A549 (cell line): ENCODE measurements around the gene ACER3. TPM values are rescaled to one million over a fixed set of nuclear protein-coding genes. Genes with fewer than 3 reads are reported as not detected.

Experiments used
- ATAC-seq, 2 experiments: fragments of 200-7000 bp in 1 of 2; fragments of >200 bp in 1 of 2; cut with Nextera tagmentation in 1 of 2; cut with Tn5 transposase in 1 of 2; 3 replicates each; pipeline versions ENCODE4 v1.8.0 to v1.9.1; 2018 to 2020; ENCODE audit warnings: mild to moderate bottlenecking in 1 of 2, moderate library complexity in 1 of 2
- CTCF ChIA-PET: fragments of 300-600 bp; sonication (Branson Sonifier 250); formaldehyde crosslinking; extraction: SDS; loops from one replicate; lab custom pipeline; 2021; ENCODE audit warnings: antibody characterized with exemption, inconsistent platforms; lab: Yijun Ruan, JAX
- POLR2A ChIA-PET: fragments of 350-600 bp; formaldehyde crosslinking; extraction: SDS; loops from one replicate; lab custom pipeline; 2021; ENCODE audit warnings: antibody characterized with exemption, inconsistent platforms; lab: Yijun Ruan, JAX
- DNase-seq, 2 experiments: peaks; one replicate each; pipeline versions ENCODE4 v3.0.0 to v3.0.0-alpha.2; 2011 to 2016; ENCODE audit warnings: low read depth in 1 of 2, low spot score in 1 of 2
- FAIRE-seq: peaks from 2 replicates; lab custom pipeline; 2011; peaks lifted over from hg19 to GRCh38; lab: Jason Lieb, UNC
- H3K27ac ChIP-seq, 2 experiments: fragments of >200 bp; sonication (Bioruptor Twin); formaldehyde crosslinking; 3 replicates each; pipeline ENCODE4 v1.5.1; 2016 to 2017
- H3K4me1 ChIP-seq: fragments of >200 bp; sonication (Bioruptor Twin); formaldehyde crosslinking; 3 replicates; pipeline ENCODE4 v1.6.1; 2016
- H3K4me2 ChIP-seq: fragments of >200 bp; sonication (Bioruptor Twin); formaldehyde crosslinking; 3 replicates; pipeline ENCODE4 v1.6.1; 2016
- H3K4me3 ChIP-seq: fragments of >200 bp; sonication (Bioruptor Twin); formaldehyde crosslinking; 3 replicates; pipeline ENCODE4 v1.5.1; 2016
- H3K9me3 ChIP-seq: fragments of >200 bp; sonication (Bioruptor Twin); formaldehyde crosslinking; 3 replicates; pipeline ENCODE4 v1.6.1; 2016
- CBX2 ChIP-seq: fragments of 200-600 bp; sonication (generic); IDR thresholded peaks from 2 replicates; pipeline ENCODE4 v1.6.1; 2016; ENCODE audit warnings: low read depth, mild to moderate bottlenecking, borderline replicate concordance
- CBX8 ChIP-seq: fragments of 200-600 bp; sonication (generic); IDR thresholded peaks from 2 replicates; pipeline ENCODE4 v1.6.1; 2016
- CHD2 ChIP-seq: fragments of 150-350 bp; IDR thresholded peaks from 2 replicates; pipeline ENCODE4 v1.6.1; 2014; ENCODE audit warnings: low read length; ENCODE audit not compliant: partially characterized antibody
- ESRRA ChIP-seq: fragments of 150-350 bp; IDR thresholded peaks from 2 replicates; pipeline ENCODE4 v1.6.1; 2014; ENCODE audit warnings: mild to moderate bottlenecking, low read length, borderline replicate concordance
- HDAC2 ChIP-seq: fragments of 200-600 bp; sonication (generic); IDR thresholded peaks from 2 replicates; pipeline ENCODE4 v1.6.1; 2016
- HOXA7 ChIP-seq: fragments of 250-450 bp; sonication (Bioruptor Pico); IDR thresholded peaks from 2 replicates; pipeline ENCODE4 v1.5.0; 2020; ENCODE audit warnings: mild to moderate bottlenecking, moderate library complexity
- MAFK ChIP-seq: fragments of 450-650 bp; IDR thresholded peaks from 2 replicates; pipeline ENCODE4 v1.6.1; 2014; ENCODE audit not compliant: partially characterized antibody
- NR3C1 ChIP-seq: fragments of >200 bp; sonication (Bioruptor Twin); formaldehyde crosslinking; IDR thresholded peaks from 3 replicates; pipeline ENCODE4 v1.6.1; 2017
- PHF8 ChIP-seq: fragments of 200-600 bp; sonication (generic); IDR thresholded peaks from 2 replicates; pipeline ENCODE4 v1.6.1; 2016; ENCODE audit warnings: low read depth, mild to moderate bottlenecking, antibody characterized with exemption, moderate library complexity, borderline replicate concordance
- RARB ChIP-seq: fragments of 250-450 bp; sonication (Bioruptor Pico); IDR thresholded peaks from 2 replicates; pipeline ENCODE4 v1.8.0; 2021; ENCODE audit warnings: mild to moderate bottlenecking, moderate library complexity
- RFX5 ChIP-seq: fragments of 450-650 bp; IDR thresholded peaks from 2 replicates; pipeline ENCODE4 v1.7.1; 2014; ENCODE audit warnings: antibody characterized with exemption, mild to moderate bottlenecking, moderate library complexity
- RNF2 ChIP-seq: fragments of 200-600 bp; sonication (generic); IDR thresholded peaks from 2 replicates; pipeline ENCODE4 v1.6.1; 2016; ENCODE audit warnings: low read depth, mild to moderate bottlenecking, antibody characterized with exemption, moderate library complexity, borderline replicate concordance
- TP53 ChIP-seq: fragments of 250-450 bp; sonication (Bioruptor Pico); IDR thresholded peaks from 2 replicates; pipeline ENCODE4 v1.5.0; 2021; ENCODE audit warnings: mild to moderate bottlenecking, moderate library complexity
- ZC3H11A ChIP-seq: fragments of 450-650 bp; IDR thresholded peaks from 2 replicates; pipeline ENCODE4 v1.6.1; 2014; ENCODE audit warnings: antibody characterized with exemption, mild to moderate bottlenecking
- ZNF302 ChIP-seq: fragments of 250-450 bp; sonication (Bioruptor Pico); IDR thresholded peaks from 2 replicates; pipeline ENCODE4 v1.9.0; 2021; ENCODE audit warnings: inconsistent platforms, mild to moderate bottlenecking, moderate library complexity
- WGBS: methylation state at CpG from one replicate; pipeline ENCODE4 v1.1.6; 2017; ENCODE audit errors: missing lambda C conversion rate; 5-methylcytosine and 5-hydroxymethylcytosine counted together
- polyA plus RNA-seq, 4 experiments: library from polyadenylated mRNA; depleted of rRNA in 3 of 4; stranded (reverse); fragments of >200 nt; fragmentation: RNase III in 1 of 4; extraction: RNeasy Plus Mini Kit Qiagen cat#74134 plus additional on column Dnase treatment in 1 of 4; gene quantifications; 2 replicates in 3 of 4; 3 replicates in 1 of 4; pipeline ENCODE4 v1.2.3, GENCODE V29; 2011 to 2017
- TF ChIP-seq, protein P1 (sequence below): fragments of 200-600 bp; sonication (generic); IDR thresholded peaks from 2 replicates; pipeline ENCODE4 v1.6.1; 2016; ENCODE audit warnings: antibody characterized with exemption, mild to moderate bottlenecking, moderate library complexity
- TF ChIP-seq, protein P2 (sequence below): fragments of 250-450 bp; sonication (Bioruptor Pico); IDR thresholded peaks from 2 replicates; pipeline ENCODE4 v1.5.0; 2020; ENCODE audit warnings: low read depth, mild to moderate bottlenecking, moderate library complexity
- TF ChIP-seq, protein P3 (sequence below): fragments of >200 bp; sonication (Bioruptor Twin); formaldehyde crosslinking; IDR thresholded peaks from 3 replicates; pipeline ENCODE4 v1.5.1; 2016
- TF ChIP-seq, protein P4 (sequence below): fragments of 250-450 bp; sonication (Bioruptor Pico); IDR thresholded peaks from 2 replicates; pipeline ENCODE4 v1.5.0; 2021; ENCODE audit warnings: mild to moderate bottlenecking, moderate library complexity, borderline replicate concordance
- TF ChIP-seq, protein P5 (sequence below): fragments of 450-650 bp; IDR thresholded peaks from 2 replicates; pipeline ENCODE4 v1.6.1; 2014; ENCODE audit warnings: antibody characterized with exemption

Gene ACER3
- polyA plus RNA-seq, 2 of the 4 experiments (the other 2 are of a cell fraction) = 16.0 to 46.6 TPM

DNA sequence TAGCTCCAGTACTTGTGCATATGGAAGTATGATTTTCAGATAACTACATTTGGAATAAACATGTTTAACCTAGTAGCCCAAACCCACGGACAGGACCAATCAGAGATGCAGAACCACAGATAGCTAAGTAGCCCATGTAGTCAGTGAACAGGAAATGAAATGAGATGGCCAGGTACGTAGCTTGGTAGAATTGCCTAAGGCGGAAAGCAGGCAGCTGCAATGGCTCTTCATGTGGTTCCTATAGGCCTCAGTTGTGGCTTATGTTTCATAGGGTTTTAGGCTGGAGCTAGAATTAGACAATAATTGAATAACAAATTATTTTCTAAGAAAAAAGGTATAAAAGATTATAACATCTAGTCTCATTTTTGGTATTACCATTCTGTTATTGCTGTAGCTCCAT lies 87.1 kb downstream of the ACER3 start:
- Histone ChIP-seq H3K4me3 (no peak overlapping the region), H3K4me2 (no peak overlapping the region), H3K27ac (no peak overlapping the region), H3K9me3 (peaks cover 14% of the 10 kb centered on the region), H3K4me1 (no peaks in the 10 kb centered on the region)
- ATAC-seq (no peak), FAIRE-seq (no peak), DNase-seq (no peak)
- TF ChIP-seq TP53 (CRISPR knock-in tag) = no peak
- no peak for TF ChIP-seq CBX8
- TF ChIP-seq RNF2 = no peak
- no peak for TF ChIP-seq MAFK
- TF ChIP-seq, protein P1, sequence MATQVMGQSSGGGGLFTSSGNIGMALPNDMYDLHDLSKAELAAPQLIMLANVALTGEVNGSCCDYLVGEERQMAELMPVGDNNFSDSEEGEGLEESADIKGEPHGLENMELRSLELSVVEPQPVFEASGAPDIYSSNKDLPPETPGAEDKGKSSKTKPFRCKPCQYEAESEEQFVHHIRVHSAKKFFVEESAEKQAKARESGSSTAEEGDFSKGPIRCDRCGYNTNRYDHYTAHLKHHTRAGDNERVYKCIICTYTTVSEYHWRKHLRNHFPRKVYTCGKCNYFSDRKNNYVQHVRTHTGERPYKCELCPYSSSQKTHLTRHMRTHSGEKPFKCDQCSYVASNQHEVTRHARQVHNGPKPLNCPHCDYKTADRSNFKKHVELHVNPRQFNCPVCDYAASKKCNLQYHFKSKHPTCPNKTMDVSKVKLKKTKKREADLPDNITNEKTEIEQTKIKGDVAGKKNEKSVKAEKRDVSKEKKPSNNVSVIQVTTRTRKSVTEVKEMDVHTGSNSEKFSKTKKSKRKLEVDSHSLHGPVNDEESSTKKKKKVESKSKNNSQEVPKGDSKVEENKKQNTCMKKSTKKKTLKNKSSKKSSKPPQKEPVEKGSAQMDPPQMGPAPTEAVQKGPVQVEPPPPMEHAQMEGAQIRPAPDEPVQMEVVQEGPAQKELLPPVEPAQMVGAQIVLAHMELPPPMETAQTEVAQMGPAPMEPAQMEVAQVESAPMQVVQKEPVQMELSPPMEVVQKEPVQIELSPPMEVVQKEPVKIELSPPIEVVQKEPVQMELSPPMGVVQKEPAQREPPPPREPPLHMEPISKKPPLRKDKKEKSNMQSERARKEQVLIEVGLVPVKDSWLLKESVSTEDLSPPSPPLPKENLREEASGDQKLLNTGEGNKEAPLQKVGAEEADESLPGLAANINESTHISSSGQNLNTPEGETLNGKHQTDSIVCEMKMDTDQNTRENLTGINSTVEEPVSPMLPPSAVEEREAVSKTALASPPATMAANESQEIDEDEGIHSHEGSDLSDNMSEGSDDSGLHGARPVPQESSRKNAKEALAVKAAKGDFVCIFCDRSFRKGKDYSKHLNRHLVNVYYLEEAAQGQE = no peak
- TF ChIP-seq, protein P2, sequence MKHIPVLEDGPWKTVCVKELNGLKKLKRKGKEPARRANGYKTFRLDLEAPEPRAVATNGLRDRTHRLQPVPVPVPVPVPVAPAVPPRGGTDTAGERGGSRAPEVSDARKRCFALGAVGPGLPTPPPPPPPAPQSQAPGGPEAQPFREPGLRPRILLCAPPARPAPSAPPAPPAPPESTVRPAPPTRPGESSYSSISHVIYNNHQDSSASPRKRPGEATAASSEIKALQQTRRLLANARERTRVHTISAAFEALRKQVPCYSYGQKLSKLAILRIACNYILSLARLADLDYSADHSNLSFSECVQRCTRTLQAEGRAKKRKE (CRISPR knock-in tag) = no peak
- TF ChIP-seq RARB (CRISPR knock-in tag) = no peak
- no peak for TF ChIP-seq NR3C1
- TF ChIP-seq, protein P3, sequence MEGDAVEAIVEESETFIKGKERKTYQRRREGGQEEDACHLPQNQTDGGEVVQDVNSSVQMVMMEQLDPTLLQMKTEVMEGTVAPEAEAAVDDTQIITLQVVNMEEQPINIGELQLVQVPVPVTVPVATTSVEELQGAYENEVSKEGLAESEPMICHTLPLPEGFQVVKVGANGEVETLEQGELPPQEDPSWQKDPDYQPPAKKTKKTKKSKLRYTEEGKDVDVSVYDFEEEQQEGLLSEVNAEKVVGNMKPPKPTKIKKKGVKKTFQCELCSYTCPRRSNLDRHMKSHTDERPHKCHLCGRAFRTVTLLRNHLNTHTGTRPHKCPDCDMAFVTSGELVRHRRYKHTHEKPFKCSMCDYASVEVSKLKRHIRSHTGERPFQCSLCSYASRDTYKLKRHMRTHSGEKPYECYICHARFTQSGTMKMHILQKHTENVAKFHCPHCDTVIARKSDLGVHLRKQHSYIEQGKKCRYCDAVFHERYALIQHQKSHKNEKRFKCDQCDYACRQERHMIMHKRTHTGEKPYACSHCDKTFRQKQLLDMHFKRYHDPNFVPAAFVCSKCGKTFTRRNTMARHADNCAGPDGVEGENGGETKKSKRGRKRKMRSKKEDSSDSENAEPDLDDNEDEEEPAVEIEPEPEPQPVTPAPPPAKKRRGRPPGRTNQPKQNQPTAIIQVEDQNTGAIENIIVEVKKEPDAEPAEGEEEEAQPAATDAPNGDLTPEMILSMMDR = no peak
- TF ChIP-seq HOXA7 (CRISPR knock-in tag) = no peak
- no peak for TF ChIP-seq ZNF302 (CRISPR knock-in tag)
- TF ChIP-seq PHF8 = no peak
- TF ChIP-seq RFX5 = no peak
- no peak for TF ChIP-seq CHD2
- TF ChIP-seq CBX2 = no peak
- TF ChIP-seq HDAC2 = no peak
- no peak for TF ChIP-seq ZC3H11A
- TF ChIP-seq, protein P4, sequence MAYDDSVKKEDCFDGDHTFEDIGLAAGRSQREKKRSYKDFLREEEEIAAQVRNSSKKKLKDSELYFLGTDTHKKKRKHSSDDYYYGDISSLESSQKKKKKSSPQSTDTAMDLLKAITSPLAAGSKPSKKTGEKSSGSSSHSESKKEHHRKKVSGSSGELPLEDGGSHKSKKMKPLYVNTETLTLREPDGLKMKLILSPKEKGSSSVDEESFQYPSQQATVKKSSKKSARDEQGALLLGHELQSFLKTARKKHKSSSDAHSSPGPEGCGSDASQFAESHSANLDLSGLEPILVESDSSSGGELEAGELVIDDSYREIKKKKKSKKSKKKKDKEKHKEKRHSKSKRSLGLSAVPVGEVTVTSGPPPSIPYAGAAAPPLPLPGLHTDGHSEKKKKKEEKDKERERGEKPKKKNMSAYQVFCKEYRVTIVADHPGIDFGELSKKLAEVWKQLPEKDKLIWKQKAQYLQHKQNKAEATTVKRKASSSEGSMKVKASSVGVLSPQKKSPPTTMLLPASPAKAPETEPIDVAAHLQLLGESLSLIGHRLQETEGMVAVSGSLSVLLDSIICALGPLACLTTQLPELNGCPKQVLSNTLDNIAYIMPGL (CRISPR knock-in tag) = no peak
- TF ChIP-seq, protein P5, sequence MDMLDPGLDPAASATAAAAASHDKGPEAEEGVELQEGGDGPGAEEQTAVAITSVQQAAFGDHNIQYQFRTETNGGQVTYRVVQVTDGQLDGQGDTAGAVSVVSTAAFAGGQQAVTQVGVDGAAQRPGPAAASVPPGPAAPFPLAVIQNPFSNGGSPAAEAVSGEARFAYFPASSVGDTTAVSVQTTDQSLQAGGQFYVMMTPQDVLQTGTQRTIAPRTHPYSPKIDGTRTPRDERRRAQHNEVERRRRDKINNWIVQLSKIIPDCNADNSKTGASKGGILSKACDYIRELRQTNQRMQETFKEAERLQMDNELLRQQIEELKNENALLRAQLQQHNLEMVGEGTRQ = no peak
- TF ChIP-seq ESRRA = no peak
- ChIA-PET CTCF (interaction anchor here (0.6 to 4.5 kb wide), 3 partner anchors 27 to 251 kb away, joined by 3 to 25 read pairs (median 3); no protein-coding TSS in a partner anchor), POLR2A (interaction anchor here (0.5 kb wide), 1 partner anchor 77 kb away, joined by 3 read pairs; no protein-coding TSS in a partner anchor)
- 93% methylated on average over 3 of the region's 3 CpGs for WGBS
